OCI-LY7 (cell line): ENCODE measurements around the gene MCUB. TPM values are rescaled to one million over a fixed set of nuclear protein-coding genes. Genes with fewer than 3 reads are reported as not detected.

Source experiments
- BruUV-seq: library from RNA; stranded (reverse); fragments of 400-500 nt; replicated peaks from 2 replicates; lab custom pipeline; 2021; lab: Mats Ljungman, UMichigan
- CTCF ChIA-PET: fragments of 300-600 bp; sonication (Branson Sonifier 250); formaldehyde crosslinking; loops from one replicate; lab custom pipeline; 2022; ENCODE audit warnings: antibody characterized with exemption; ENCODE audit not compliant: unreplicated experiment; lab: Charles Lee
- POLR2A ChIA-PET: fragments of 300-600 bp; sonication (Branson Sonifier 250); formaldehyde crosslinking; loops from one replicate; lab custom pipeline; 2022; ENCODE audit warnings: antibody characterized with exemption; lab: Charles Lee
- DNase-seq: peaks from one replicate; pipeline ENCODE4 v3.0.0-alpha.2; 2015; ENCODE audit warnings: low spot score
- H2AFZ ChIP-seq: fragments of 200-600 bp; sonication (generic), shearing (Covaris generic); 2 replicates; pipeline ENCODE4 v1.6.1; 2014; ENCODE audit warnings: mild to moderate bottlenecking, antibody characterized with exemption, low read length, moderate library complexity
- H3K27ac ChIP-seq: fragments of 200-600 bp; sonication (generic); 2 replicates; pipeline ENCODE4 v1.5.1; 2014; ENCODE audit warnings: mixed run types, low read depth, mild to moderate bottlenecking, moderate library complexity, low read length, inconsistent platforms; ENCODE audit not compliant: poor library complexity, severe bottlenecking
- H3K36me3 ChIP-seq: fragments of 200-600 bp; sonication (generic); 2 replicates; pipeline ENCODE4 v1.6.1; 2014; ENCODE audit warnings: mild to moderate bottlenecking, antibody characterized with exemption, low read length, moderate library complexity, mixed read lengths; ENCODE audit not compliant: insufficient read depth
- H3K4me1 ChIP-seq: fragments of 200-600 bp; sonication (generic); 2 replicates; pipeline ENCODE4 v1.5.1; 2014; ENCODE audit warnings: mild to moderate bottlenecking, low read length; ENCODE audit not compliant: insufficient read depth, poor library complexity, severe bottlenecking
- H3K4me2 ChIP-seq: fragments of 200-600 bp; sonication (generic); 2 replicates; pipeline ENCODE4 v1.6.1; 2014; ENCODE audit warnings: mild to moderate bottlenecking, low read length
- H3K4me3 ChIP-seq: fragments of 200-600 bp; sonication (generic); 2 replicates; pipeline ENCODE4 v1.5.1; 2014; ENCODE audit warnings: mild to moderate bottlenecking, low read depth, low read length; ENCODE audit not compliant: poor library complexity, severe bottlenecking
- H3K79me2 ChIP-seq: fragments of 200-600 bp; sonication (generic); 2 replicates; pipeline ENCODE4 v1.6.1; 2016; ENCODE audit warnings: low read depth, mild to moderate bottlenecking, low read length, moderate library complexity, mixed read lengths; ENCODE audit not compliant: insufficient read depth
- H3K9me2 ChIP-seq: fragments of 200-600 bp; sonication (generic); 2 replicates; pipeline ENCODE4 v1.6.1; 2016; ENCODE audit warnings: mild to moderate bottlenecking, low read length, mixed read lengths; ENCODE audit not compliant: insufficient read depth
- H3K9me3 ChIP-seq: fragments of 200-600 bp; sonication (generic); 2 replicates; pipeline ENCODE4 v1.6.1; 2014; ENCODE audit warnings: mild to moderate bottlenecking, mixed run types, low read length, mixed read lengths
- H4K20me1 ChIP-seq: fragments of 200-600 bp; sonication (generic); 2 replicates; pipeline ENCODE4 v1.6.1; 2014; ENCODE audit warnings: mild to moderate bottlenecking, antibody characterized with exemption, low read length, moderate library complexity, mixed read lengths; ENCODE audit not compliant: insufficient read depth
- EZH2phosphoT487 ChIP-seq: fragments of 200-600 bp; sonication (generic); IDR thresholded peaks from 2 replicates; pipeline ENCODE4 v1.6.1; 2018; ENCODE audit warnings: low read depth, borderline replicate concordance, mild to moderate bottlenecking, mixed run types, antibody characterized with exemption, low read length, moderate library complexity, mixed read lengths
- intact Hi-C: fragments of 100-400 bp; cut with micrococcal nuclease; formaldehyde crosslinking; loops from one replicate; pipeline ENCODE4 v1.10.0; 2022; ENCODE audit not compliant: unreplicated experiment
- total RNA-seq, 2 experiments: library from RNA; depleted of rRNA in 1 of 2; stranded (reverse); fragments of >200 nt in 1 of 2; shearing (Covaris generic) in 1 of 2; gene quantifications; 2 replicates each; pipeline ENCODE4 v1.2.3, GENCODE V29; 2014 to 2022
- TF ChIP-seq, protein P1 (sequence below): fragments of 200-600 bp; sonication (generic); conservative IDR thresholded peaks from 2 replicates; pipeline ENCODE4 v1.5.1; 2014; ENCODE audit warnings: mild to moderate bottlenecking, antibody characterized with exemption, low read length, moderate library complexity, mixed read lengths

MCUB gene
- total RNA-seq, 2 experiments from 2014 or later: 40.3 to 64.4 TPM

GRCh38 chr4:109657854-109658418 is 97.9 kb downstream of the MCUB start:
- no peak overlapping the region for H3K4me3 ChIP-seq
- no peak overlapping the region for H3K4me2 ChIP-seq
- H2AFZ ChIP-seq: no peak overlapping the region
- H4K20me1 ChIP-seq: no peaks in the 10 kb centered on the region
- H3K36me3 ChIP-seq: peaks cover 23% of the 10 kb centered on the region
- H3K4me1 ChIP-seq: no peaks in the 10 kb centered on the region
- no peaks in the 10 kb centered on the region for H3K79me2 ChIP-seq
- H3K9me3 ChIP-seq: no peaks in the 10 kb centered on the region
- no TSS peak for BruUV-seq
- TF ChIP-seq EZH2phosphoT487: no peak
- TF ChIP-seq, protein P1, sequence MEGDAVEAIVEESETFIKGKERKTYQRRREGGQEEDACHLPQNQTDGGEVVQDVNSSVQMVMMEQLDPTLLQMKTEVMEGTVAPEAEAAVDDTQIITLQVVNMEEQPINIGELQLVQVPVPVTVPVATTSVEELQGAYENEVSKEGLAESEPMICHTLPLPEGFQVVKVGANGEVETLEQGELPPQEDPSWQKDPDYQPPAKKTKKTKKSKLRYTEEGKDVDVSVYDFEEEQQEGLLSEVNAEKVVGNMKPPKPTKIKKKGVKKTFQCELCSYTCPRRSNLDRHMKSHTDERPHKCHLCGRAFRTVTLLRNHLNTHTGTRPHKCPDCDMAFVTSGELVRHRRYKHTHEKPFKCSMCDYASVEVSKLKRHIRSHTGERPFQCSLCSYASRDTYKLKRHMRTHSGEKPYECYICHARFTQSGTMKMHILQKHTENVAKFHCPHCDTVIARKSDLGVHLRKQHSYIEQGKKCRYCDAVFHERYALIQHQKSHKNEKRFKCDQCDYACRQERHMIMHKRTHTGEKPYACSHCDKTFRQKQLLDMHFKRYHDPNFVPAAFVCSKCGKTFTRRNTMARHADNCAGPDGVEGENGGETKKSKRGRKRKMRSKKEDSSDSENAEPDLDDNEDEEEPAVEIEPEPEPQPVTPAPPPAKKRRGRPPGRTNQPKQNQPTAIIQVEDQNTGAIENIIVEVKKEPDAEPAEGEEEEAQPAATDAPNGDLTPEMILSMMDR: no peak
- POLR2A ChIA-PET: interaction anchor here (0.7 to 1.0 kb wide), 2 partner anchors 34 to 546 kb away, joined by 4 read pairs; no protein-coding TSS in a partner anchor
- CTCF ChIA-PET: no interaction called here
- DNase-seq: no peak
- H3K27ac ChIP-seq: no peak overlapping the region
- intact Hi-C loops: no loop called here
- H3K9me2 ChIP-seq: no peaks in the 10 kb centered on the region

GRCh38 chr4:109658871-109659410 is 98.9 kb downstream of the MCUB start:
- no TSS peak for BruUV-seq
- Histone ChIP-seq H3K27ac (no peak overlapping the region), H3K9me2 (no peaks in the 10 kb centered on the region), H3K4me3 (no peak overlapping the region), H3K9me3 (no peaks in the 10 kb centered on the region), H3K36me3 (peaks cover 30% of the 10 kb centered on the region), H2AFZ (no peak overlapping the region), H3K4me1 (no peaks in the 10 kb centered on the region), H3K4me2 (no peak overlapping the region), H3K79me2 (no peaks in the 10 kb centered on the region), H4K20me1 (no peaks in the 10 kb centered on the region)
- DNase-seq: no peak
- CTCF ChIA-PET: interaction anchor here (0.6 to 0.9 kb wide), 3 partner anchors 135 to 807 kb away, joined by 3 to 4 read pairs (median 3); no protein-coding TSS in a partner anchor
- intact Hi-C loops: no loop called here
- POLR2A ChIA-PET: interaction anchor here (0.7 to 0.8 kb wide), 2 partner anchors 13 to 545 kb away, joined by 3 to 4 read pairs; no protein-coding TSS in a partner anchor
- TF ChIP-seq, protein P1: 0 out of 2 replicates have a peak, but pooled peaks have one; percentile 35
- TF ChIP-seq EZH2phosphoT487: no peak

GRCh38 chr4:109662116-109662515 is 102.1 kb downstream of the MCUB start:
- H3K4me1 ChIP-seq: no peaks in the 10 kb centered on the region
- no peak overlapping the region for H3K4me3 ChIP-seq
- DNase-seq: no peak
- no peak overlapping the region for H3K27ac ChIP-seq
- no peaks in the 10 kb centered on the region for H3K9me3 ChIP-seq
- POLR2A ChIA-PET: interaction anchor here (1.2 kb wide), 1 partner anchor 20 kb away, joined by 5 read pairs; no protein-coding TSS in a partner anchor
- no peak for TF ChIP-seq EZH2phosphoT487
- TF ChIP-seq, protein P1: no peak
- no peaks in the 10 kb centered on the region for H3K79me2 ChIP-seq
- BruUV-seq: no TSS peak
- H3K4me2 ChIP-seq: no peak overlapping the region
- H3K9me2 ChIP-seq: no peaks in the 10 kb centered on the region
- CTCF ChIA-PET: no interaction called here
- no peaks in the 10 kb centered on the region for H4K20me1 ChIP-seq
- H3K36me3 ChIP-seq: peaks cover 30% of the 10 kb centered on the region
- intact Hi-C loops: no loop called here
- no peak overlapping the region for H2AFZ ChIP-seq
